ENCODE data around the gene PPP1R12C.

The PPP1R12C gene

DNA sequence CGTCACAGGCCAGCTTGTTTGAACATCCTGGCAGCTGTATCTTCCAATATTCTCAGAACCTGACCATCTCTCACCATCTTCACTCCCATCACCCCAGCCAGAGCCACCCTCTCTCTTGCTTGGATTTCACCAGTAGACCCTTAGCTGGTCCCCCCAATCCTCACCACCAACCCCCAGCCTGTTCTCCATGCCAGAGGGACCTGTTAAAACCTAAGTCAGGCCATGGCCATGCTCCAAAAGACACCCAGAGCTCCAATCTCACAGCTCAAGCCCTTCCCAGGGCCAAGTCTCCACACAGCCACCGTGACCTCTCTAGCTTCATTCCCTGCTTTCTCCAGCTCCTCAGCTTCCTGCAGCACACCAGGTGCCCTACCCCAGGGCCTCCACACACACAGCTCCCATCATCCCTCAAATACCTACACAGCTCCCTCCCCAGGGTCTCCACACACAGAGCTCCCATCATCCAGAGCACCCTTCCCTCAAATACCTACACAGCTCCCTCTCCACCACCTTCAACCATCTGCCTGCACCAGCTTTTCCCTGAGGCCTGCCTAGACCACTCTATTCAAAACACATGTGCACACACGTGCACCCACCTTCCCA lies 28.0 kb downstream of the PPP1R12C start:
- no peak for DNase-seq (ENCODE audit: low read depth)

DNA sequence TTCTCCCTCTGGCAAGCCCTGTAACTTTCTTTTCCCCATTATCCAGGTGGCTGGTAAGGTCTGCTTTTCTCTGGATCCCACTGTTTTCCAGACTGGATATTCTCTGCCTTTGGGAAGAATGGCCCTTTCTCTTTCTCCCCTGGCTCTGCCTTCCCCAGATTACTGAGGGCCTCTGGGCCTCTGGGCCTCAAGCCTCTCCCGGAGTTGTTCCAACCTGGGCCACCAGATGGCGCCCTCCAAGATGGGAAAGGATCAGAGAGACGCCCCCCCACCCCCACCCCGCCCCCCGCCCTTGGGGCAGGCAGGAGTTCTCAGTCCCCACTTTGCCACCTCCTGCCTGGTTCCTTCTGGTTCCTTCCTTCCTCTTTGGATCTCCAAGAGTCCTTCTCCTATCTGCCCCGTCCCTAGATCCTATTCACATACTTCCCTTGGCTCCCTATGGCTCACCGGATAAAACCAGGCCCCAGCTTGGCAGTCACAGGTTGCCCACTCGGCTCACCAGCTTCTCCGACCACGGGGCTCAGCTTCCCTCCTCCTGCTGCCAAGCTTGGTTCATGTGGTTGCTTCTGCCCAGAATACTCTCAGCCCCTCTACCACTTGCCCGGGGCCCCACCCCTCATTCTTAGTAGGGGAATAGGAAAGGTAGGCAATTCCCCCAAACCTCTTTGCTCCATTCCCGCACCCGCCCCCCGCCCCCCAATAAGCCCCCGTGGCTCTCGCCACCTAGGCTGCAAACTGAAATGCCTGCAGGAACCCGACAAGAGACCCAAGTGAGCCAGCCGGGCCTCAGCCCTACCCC lies 28.7 kb downstream of the PPP1R12C start:
- peak; percentile 73 for DNase-seq (ENCODE audit: low read depth)

DNA sequence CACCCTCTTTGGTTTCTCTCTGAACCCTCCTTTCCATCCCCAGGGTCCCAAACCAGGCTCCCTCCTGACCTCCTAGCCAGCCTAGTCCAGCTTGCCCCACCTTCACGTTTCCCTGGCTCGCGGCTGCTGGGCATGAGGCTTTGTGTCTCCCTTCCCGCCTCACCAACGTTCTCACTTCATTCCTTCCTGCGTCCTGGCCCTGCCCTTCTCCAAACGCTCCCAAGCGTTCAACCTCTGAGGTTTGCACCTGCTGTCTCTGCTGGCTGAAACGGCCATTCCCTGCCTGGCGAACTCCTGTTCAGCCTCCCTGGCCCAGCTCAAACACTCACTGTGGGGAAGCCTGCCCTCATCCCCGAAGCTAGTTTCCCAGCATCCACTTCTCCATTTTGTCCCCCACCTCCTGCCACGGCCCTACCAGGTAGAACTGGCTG lies 29.4 kb downstream of the PPP1R12C start:
- no peak for DNase-seq (ENCODE audit: low read depth)

DNA sequence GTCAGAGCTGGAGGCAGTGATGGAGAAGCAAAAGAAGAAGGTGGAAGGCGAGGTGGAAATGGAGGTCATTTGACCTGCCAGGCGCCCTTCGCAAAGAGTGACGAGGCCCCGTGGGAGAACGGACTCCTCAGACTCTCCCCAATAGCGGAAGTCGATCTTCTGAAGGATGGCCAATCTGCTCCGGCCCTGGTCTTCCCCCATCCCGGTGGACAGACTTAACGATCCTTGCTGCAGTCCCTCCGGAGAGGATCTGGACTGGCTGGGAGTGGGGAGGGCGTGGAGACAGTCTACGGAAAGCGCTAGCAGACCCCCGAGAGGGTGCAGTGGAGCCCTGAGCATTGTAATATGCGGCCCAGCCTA lies 29.9 kb downstream of the PPP1R12C start:
- DNase-seq (ENCODE audit: low read depth): no peak

DNA sequence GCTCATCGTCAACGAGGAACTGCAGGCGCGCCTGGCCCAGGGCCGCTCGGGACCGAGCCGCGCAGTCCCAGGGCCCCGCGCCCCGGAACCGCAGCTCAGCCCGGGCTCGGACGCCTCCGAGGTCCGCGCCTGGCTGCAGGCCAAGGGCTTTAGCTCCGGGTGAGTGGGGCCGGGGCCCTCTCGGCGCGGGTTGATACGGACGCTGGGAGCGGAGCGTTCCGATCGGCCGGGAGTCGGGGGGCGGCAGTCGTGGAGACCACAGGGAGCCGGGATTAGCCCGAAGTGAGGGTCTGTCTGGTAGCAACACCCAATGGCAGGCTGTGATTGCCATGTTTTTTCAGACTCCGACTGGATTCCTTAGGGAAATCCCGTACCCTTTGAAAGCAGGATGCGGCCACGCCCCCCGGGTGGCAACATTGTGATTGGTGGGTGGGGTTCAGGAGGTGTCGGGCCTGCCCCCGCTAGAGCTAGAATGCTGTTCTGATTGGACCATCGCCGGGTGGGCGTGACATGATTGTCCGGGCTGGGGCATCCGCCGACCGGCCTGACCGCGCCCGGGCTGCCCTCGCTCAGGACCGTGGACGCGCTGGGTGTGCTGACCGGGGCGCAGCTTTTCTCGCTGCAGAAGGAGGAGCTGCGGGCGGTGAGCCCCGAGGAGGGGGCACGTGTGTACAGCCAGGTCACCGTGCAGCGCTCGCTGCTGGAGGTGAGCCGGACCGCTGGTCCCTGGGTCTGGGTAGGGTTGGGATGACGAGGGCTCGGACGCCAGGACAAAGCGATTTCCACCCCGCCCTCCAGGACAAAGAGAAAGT lies 30.5 kb downstream of the PPP1R12C start:
- DNase-seq (ENCODE audit: low read depth): peak; percentile 42

DNA sequence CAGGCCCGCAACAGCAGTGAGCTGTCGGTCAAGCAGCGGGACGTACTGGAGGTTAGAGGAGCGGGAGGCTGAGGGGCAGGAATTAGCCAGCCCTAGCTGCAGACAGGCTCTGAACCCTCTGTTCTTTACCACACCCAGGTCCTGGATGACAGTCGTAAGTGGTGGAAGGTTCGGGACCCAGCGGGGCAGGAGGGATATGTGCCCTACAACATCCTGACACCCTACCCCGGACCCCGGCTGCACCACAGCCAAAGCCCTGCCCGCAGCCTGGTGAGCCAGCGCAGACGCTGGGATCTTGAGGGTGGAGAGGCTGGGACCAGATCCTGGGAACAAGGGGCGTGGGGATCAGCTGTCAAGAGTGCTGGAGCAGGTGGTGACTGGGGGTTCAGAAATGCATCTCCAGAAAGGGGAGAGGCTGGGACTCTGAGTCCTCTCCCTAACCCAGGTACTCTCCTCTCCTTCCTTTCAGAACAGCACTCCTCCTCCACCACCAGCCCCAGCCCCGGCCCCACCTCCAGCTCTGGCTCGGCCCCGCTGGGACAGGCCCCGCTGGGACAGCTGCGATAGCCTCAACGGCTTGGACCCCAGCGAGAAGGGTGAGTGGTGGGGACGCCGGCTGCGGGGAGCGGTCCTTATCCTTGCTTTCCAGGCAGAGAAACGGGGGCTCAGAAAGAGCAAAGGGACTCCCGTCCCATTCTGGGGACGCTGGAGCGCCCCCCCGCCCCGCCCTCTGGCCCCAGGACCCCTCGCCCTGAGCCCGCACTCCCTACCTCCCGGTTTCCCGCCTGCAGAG lies 31.3 kb downstream of the PPP1R12C start:
- DNase-seq (ENCODE audit: low read depth): no peak

DNA sequence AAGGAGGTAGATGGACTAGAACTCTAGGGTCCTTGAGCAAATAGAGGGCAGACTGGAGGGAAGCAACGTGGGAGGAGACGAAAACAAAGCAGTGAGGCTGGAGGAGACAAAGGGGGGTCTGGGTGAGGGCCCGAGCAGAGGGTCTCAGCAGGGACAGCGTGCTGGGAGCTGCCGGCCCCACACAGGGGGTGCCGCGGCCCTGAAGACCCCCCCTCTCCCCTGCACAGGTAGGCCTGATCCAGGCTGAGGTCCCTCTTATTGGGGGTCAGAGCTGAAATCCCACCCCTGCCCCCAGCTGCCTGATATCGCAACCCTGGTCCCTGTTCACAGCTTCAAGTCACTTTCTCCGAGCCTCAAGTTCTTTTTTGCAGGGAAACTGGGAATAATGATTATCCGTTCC lies 33.0 kb downstream of the PPP1R12C start:
- DNase-seq (ENCODE audit: low read depth): no peak

DNA sequence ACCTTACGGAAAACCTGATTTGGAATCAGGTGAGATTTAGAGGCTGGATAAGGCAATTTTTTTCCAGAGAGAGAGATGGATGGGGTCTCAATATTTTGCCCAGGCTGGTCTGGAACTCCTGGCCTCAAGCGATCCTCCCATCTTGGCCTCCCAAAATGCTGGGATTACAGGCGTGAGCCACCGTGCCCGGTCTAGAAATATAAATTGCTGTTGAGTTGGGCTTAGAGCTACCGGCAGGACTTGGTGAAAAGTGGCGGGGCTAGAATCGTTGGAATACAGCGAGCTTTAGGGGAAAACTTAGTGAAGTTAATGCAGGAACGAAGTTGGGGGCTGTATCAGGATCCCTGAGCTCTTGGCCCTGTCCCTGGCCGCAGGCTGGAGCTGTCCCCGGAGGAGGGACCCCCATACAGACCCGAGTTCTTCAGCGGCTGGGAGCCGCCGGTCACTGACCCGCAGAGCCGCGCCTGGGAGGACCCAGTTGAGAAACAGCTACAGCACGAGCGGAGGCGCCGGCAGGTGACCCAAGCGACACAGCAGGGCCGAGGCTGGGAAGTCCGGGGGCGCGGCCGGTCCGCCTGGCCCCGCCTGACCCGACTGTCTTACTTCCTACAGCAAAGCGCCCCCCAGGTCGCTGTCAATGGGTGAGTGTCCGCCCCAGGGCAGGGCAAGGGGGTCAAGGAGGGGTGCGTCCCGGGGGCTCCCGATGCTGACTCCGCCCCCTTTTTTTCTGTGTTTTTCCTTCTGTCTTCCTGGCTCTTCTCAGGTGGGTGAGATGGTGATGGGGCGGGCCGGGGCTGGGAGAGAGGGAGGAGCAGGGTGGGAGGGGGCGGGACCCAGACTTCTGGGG lies 34.2 kb downstream of the PPP1R12C start:
- DNase-seq (ENCODE audit: low read depth): no peak

DNA sequence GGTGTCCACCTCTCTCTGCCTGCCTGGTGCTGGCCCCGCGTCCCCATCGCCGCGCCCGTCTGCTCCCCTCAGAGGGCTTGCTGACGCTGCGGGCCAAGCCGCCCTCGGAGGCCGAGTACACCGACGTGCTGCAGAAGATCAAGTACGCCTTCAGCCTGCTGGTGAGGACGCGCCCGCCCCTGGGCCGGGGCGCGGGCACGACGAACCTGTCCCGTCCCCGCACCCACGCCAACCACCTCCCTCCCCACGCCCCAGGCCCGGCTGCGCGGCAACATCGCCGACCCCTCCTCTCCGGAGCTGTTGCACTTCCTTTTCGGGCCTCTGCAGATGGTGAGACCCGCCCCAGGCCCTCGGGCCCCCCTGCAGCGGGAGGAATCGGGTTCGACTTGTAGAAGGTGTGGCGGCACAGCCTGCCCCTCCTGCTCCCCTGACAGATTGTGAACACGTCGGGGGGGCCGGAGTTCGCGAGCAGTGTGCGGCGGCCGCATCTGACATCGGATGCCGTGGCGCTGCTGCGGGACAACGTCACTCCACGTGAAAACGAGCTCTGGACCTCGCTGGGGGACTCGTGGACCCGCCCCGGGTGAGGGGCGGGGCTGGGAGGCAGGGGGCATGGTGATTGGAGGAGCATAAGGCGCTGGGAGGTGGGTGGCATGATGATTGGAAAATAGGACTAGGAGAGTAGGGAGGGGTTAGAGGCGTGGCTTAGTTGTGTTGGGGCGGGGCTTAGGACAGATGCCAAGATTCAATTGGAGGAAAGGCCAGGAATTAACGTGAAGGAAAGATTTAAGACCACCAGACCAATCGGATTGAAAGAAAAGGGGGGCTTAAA lies 35.2 kb downstream of the PPP1R12C start:
- DNase-seq (ENCODE audit: low read depth): peak; percentile 31

DNA sequence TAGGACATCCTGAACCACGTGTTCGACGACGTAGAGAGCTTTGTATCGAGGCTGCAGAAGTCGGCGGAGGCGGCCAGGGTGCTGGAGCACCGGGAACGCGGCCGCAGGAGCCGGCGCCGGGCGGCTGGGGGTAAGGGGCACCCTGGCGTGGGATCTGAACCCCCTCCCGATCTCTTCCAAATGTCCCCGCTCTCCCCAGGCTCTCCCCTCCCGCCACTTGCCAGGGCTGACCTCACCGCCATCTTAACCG lies 35.7 kb downstream of the PPP1R12C start:
- DNase-seq (ENCODE audit: low read depth): no peak

DNA sequence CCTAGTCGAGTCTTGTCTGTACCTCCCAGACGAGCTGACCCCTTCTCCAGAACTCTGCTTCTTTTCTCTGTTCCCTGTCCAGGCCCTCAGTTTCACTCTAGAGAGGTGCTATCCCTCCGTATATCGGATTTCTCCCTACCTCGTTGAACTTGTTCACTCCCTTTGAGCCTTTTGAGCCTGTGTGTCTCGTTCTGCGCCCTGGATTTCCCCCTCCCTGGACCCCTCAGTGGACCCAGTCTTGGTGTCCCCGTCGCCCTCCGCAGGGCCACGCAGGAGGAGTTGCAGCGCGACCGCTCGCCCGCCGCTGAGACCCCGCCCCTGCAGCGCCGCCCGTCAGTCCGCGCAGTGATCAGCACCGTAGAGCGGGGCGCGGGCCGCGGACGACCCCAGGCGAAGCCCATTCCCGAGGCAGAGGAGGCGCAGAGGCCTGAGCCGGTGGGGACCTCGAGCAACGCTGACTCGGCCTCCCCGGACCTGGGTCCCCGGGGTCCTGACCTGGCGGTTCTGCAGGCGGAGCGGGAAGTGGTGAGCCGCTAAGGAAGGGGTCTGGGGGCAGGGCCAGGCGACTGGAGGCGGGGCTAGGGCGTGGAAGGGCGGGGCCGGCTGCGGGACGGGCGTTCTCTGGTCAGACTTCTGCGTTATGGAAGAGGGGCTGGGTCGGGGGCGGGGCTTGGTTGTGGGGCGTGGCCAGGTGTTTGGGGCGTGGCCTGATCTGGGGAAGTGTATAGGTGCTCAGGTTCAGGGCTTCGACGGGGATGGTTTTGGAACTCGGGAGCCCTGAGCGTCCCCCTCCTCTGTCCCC lies 36.3 kb downstream of the PPP1R12C start:
- DNase-seq (ENCODE audit: low read depth): peak; percentile 84

DNA sequence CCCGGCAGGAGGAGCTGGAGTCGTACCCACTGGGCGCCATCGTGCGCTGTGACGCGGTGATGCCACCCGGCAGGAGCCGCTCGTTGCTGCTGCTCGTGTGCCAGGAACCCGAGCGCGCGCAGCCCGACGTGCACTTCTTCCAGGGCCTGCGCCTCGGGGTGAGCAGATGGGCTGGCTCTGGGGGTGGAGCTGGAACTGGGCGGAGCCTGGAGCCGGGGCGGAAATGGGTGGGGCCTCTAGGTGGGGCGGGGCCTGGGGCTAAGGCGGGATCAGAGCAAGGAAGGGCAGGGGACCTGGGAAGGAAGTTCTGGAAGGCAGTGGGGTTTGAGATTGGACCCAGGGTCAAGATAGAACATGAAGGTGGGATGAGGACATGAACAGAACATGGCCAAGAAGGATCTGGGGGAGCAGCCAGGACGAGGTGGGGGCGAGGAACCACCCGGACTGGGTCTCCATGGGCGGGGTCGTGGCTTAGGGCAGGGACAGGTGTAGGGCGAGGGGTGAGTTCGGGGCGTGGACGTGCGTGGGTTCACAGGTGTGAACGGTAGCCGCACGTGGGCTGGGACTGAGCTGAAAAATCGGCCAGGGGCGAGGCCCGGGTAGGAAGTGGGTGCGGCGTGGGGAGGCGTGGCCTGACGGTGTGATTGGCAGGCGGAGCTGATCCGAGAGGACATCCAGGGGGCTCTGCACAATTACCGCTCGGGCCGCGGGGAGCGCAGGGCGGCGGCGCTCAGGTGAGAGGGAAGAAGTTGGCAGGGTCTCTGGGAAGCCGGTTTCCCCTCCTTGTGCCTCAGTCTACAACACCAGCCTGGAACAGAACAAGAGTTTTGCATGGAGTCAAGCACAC lies 37.1 kb downstream of the PPP1R12C start:
- peak; percentile 48 for DNase-seq (ENCODE audit: low read depth)

DNA sequence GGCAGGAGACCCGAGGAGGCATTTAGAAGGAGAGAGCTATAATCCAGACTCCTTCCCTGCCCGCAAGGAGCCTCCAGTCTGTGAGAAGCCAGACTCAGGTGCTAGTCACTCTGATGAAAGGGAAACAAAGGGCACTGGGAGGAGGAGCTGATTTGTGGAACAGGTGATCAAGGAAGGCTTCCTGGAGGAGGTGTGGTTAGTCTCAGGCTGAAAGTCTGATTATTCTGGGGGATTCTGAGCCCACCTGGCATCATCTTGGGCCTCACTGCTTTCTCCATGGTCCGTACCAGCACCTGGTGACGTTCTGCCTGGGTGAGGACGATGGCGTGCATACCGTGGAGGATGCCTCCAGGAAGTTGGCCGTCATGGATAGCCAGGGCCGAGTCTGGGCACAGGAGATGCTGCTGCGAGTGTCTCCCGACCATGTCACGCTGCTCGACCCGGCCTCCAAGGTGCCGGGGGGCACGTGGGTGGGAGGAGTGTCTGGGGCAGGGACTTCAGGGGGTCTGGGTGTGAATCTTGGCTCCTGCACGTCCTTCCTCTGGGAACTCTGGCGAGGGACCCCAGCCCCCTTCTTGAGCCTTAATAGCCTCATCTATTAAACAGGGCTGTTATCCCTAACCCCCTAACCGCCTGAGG lies 37.9 kb downstream of the PPP1R12C start:
- no peak for DNase-seq (ENCODE audit: low read depth)

DNA sequence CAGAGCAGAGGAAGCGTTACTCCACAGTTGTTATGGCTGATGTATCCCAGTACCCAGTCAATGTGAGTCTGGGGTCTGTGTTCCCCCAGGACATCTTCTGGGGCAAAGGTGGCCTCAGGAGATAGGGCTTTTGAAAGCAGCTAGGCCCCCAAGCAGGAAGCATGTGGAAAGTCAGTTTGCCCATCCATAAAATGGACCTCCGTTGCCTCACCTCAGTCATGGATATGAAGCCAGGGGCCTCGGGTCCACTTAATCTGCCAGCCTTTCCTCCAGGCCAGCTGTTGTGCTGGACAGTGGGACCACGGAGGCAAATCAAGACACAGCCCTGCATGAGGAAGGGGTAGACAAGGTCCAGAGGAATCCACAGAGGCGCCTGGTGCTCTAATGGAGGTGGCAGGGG lies 38.4 kb downstream of the PPP1R12C start:
- DNase-seq (ENCODE audit: low read depth): no peak

DNA sequence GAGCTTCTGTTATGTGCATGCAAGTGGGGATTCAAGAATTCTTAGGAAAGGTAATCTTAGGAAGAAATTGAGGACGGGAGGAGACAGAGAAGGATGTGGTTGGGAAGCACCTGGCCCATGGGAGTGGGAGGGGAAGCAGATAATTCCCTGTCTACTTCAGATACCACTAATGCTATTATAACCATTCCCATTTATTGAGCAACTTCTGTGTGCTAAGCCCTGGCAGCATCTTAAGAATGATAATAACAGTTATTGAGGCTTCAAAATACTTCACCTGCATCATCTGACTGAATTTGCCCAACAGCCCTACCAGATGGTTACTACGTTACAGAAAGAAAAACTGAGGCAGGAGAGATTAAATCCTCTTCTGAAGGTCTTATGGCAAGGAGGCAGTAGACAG lies 40.3 kb downstream of the PPP1R12C start:
- DNase-seq (ENCODE audit: low read depth): no peak

DNA sequence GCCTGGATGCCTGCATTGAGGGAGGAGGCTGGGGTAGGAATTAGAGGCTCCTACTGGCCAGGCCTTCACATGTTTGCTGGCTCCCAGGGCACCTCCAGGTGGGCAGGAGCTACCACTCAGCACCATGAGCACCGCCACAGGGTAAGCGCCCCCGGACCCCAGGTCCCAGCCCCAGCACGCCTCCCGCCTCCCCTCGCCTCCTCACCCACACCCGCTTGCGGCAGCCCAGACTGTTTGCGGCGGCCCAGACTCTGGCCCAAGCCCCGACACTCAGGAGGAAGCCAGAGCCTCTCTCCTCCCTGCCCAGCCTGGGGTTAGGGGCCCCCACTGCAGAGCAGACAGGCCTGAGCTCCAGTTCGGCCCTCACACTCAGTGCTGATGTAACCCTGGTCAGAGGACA lies 41.1 kb downstream of the PPP1R12C start:
- DNase-seq (ENCODE audit: low read depth): no peak

DNA sequence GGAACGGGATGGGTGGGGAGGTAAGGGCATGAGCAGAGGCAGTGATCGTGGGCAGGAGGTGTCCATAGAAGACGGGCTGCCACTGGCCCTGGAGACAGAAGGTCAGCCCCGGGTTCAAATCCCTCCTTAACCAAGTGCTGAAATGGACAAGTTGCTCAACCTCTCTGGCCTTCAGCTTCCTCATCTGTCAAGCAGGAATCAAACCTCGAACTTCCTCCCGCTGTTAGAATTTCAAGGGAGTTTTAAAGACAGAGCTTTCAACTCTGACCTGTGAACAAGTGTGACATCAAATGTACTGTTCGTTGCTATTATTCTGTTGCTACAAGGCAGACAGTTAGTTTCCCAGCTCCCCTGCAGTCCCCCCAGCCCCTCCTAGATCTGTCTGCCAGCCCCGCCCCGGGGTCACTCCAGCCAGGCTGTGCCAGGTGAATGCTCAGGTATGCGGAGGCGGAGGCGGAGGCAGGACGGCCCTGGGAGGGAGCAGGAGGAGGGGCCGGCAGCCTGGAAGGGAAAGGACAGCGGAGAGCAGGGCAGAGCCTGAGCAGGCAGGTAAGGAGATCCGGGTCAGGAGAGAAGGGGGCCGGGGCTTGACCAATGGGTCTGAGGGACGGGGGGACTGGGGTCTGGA lies 42.0 kb downstream of the PPP1R12C start, which contains the start of gene EPS8L1:
Gene EPS8L1 (plus strand): TSS at position 499 of the 628 bp plus-strand sequence. CDS start 576 bp downstream, outside the sequence.
- DNase-seq (ENCODE audit: low read depth): no peak

DNA sequence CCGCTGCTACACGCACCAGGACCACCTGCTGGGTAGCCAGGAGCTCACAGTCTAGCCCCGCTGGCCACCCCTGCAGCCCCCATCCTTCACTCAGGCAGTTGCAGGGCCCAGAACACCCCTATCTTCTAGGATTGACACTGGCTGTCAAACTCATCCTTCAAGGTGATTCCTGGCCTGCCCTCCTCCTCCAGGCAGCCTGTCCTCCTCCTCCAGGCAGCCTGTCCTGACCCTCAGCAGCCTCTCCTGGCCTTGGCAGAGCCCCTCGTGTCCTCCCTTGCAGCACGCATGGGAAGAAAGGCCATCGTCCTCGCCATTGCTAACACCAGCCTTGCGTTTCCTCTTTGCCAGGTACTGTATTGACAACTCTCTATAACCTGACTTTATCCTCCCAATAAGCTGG lies 45.5 kb downstream of the PPP1R12C start:
- no peak for DNase-seq (ENCODE audit: low read depth)
